Measurements from ENCODE around the gene ELP2. TPM values are rescaled to one million over a fixed set of nuclear protein-coding genes. Genes with fewer than 3 reads are reported as not detected.

The ELP2 gene
- polyA plus RNA-seq, 1 donor from 2014 or later: 83.6 TPM

DNA sequence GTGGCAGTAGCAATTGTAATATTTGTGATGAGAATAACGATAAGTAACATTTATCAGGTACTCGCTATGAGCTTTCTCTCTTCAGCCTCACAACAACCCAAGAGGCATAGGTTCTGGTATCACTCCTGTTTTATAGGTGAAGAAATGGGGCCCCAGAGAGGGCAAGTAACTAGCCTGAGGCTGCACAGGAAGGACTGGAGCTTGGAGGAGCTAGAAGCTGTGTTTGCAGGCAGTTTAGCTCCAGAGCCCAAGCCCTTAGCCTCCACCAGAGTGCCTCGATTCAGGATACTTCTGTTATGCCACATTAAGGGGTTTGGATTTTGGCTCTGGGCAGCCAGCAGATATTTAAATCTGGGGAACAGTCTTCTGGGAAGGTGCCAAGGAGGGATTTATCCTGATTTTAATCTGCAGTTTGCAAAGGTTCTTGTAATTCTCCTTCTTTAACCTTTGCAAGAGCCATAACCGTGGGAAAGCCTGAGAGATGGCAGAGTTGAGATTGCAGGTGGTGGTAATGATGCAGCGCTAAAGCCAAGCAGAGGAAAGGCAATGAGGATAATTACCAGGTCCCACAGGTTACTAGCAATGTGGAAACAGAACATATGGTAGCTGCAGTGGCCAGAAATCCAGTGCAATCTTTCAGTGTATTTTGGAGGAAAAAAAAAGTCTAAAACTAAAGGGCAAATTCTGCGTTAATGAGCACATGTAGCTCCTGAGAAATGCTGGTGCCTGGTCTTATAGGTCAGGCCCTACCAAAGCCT is 66.7 kb downstream of the ELP2 start:
- H3K9ac ChIP-seq (ENCODE audit: low read length): no peak overlapping the region
- no peaks in the 10 kb centered on the region for H3K27me3 ChIP-seq (ENCODE audit: insufficient read depth, low read depth, low read length)
- no peaks in the 10 kb centered on the region for H3K9me3 ChIP-seq (ENCODE audit: low read length)
- H3K4me3 ChIP-seq (ENCODE audit: low read length): no peak overlapping the region
- H3K4me2 ChIP-seq (ENCODE audit: low read length): no peak overlapping the region
- no peak overlapping the region for H3K27ac ChIP-seq (ENCODE audit: low read length)
- no peak for TF ChIP-seq MXI1 (conservative IDR thresholded peaks at IDR 0.05; ENCODE audit: poor library complexity, severe bottlenecking)
- TF ChIP-seq, protein P1, sequence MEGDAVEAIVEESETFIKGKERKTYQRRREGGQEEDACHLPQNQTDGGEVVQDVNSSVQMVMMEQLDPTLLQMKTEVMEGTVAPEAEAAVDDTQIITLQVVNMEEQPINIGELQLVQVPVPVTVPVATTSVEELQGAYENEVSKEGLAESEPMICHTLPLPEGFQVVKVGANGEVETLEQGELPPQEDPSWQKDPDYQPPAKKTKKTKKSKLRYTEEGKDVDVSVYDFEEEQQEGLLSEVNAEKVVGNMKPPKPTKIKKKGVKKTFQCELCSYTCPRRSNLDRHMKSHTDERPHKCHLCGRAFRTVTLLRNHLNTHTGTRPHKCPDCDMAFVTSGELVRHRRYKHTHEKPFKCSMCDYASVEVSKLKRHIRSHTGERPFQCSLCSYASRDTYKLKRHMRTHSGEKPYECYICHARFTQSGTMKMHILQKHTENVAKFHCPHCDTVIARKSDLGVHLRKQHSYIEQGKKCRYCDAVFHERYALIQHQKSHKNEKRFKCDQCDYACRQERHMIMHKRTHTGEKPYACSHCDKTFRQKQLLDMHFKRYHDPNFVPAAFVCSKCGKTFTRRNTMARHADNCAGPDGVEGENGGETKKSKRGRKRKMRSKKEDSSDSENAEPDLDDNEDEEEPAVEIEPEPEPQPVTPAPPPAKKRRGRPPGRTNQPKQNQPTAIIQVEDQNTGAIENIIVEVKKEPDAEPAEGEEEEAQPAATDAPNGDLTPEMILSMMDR (IDR thresholded peaks at IDR 0.05; ENCODE audit: poor library complexity, severe bottlenecking): no peak
- TF ChIP-seq, protein P2, sequence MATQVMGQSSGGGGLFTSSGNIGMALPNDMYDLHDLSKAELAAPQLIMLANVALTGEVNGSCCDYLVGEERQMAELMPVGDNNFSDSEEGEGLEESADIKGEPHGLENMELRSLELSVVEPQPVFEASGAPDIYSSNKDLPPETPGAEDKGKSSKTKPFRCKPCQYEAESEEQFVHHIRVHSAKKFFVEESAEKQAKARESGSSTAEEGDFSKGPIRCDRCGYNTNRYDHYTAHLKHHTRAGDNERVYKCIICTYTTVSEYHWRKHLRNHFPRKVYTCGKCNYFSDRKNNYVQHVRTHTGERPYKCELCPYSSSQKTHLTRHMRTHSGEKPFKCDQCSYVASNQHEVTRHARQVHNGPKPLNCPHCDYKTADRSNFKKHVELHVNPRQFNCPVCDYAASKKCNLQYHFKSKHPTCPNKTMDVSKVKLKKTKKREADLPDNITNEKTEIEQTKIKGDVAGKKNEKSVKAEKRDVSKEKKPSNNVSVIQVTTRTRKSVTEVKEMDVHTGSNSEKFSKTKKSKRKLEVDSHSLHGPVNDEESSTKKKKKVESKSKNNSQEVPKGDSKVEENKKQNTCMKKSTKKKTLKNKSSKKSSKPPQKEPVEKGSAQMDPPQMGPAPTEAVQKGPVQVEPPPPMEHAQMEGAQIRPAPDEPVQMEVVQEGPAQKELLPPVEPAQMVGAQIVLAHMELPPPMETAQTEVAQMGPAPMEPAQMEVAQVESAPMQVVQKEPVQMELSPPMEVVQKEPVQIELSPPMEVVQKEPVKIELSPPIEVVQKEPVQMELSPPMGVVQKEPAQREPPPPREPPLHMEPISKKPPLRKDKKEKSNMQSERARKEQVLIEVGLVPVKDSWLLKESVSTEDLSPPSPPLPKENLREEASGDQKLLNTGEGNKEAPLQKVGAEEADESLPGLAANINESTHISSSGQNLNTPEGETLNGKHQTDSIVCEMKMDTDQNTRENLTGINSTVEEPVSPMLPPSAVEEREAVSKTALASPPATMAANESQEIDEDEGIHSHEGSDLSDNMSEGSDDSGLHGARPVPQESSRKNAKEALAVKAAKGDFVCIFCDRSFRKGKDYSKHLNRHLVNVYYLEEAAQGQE (IDR thresholded peaks at IDR 0.05; ENCODE audit: borderline replicate concordance): no peak
- no peak for TF ChIP-seq RAD21 (conservative IDR thresholded peaks at IDR 0.05)
- no peak for TF ChIP-seq POLR2AphosphoS5 (IDR thresholded peaks at IDR 0.05)
- no peak for TF ChIP-seq EZH2 (IDR thresholded peaks at IDR 0.05; ENCODE audit: borderline replicate concordance, insufficient read depth, low read length, poor library complexity, severe bottlenecking)
- TF ChIP-seq SMC3 (conservative IDR thresholded peaks at IDR 0.05; ENCODE audit: poor library complexity): no peak
- TF ChIP-seq EP300 (conservative IDR thresholded peaks at IDR 0.05; ENCODE audit: poor library complexity, severe bottlenecking): no peak
- TF ChIP-seq TAF1 (IDR thresholded peaks at IDR 0.05; ENCODE audit: low read depth): no peak
- no peaks in the 10 kb centered on the region for H3K79me2 ChIP-seq (replicated peaks; ENCODE audit: insufficient read depth, low read length)
- H4K20me1 ChIP-seq (ENCODE audit: insufficient read depth): no peaks in the 10 kb centered on the region
- no peak overlapping the region for H2AFZ ChIP-seq (ENCODE audit: low read depth, low read length)
- H3K9me2 ChIP-seq (ENCODE audit: insufficient read depth, low read length): no peaks in the 10 kb centered on the region
- no peaks in the 10 kb centered on the region for H3K36me3 ChIP-seq (ENCODE audit: insufficient read depth, low read length)
- H3F3A ChIP-seq (ENCODE audit: insufficient read depth, low read length, poor library complexity, severe bottlenecking): no peaks in the 10 kb centered on the region

DNA sequence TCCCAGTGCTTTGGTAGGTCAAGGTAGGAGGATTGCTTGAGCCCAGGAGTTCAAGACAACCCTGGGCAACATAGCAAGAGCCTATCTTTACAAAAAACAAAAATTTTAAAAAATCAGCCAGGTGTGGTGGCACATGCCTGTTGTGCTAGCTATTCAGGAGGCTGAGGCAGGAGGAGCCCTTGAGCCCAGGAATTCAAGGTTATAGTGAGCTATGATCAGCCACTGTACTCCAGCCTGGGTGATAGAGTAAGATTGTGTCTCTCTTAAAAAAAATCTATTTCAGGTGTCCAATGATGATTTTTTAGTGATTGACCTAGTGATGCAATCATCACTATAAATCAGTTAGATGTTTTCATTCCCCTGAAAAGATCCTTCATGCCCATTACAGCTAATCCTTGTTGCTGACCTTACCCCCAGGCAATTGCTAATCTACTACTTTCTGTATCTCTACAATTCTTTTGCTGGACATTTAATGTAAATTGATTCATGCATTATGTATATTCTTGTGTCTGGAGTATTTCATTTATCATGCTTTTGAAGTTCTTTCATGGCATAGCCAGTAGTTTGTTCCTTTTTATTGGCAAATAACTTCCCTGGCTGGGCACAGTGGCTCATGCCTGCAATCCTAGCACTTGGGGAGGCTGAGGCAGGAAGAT is 67.9 kb downstream of the ELP2 start:
- Histone ChIP-seq H3K36me3 (ENCODE audit: insufficient read depth, low read length) (no peaks in the 10 kb centered on the region), H2AFZ (ENCODE audit: low read depth, low read length) (no peak overlapping the region), H3F3A (ENCODE audit: insufficient read depth, low read length, poor library complexity, severe bottlenecking) (no peaks in the 10 kb centered on the region), H3K4me2 (ENCODE audit: low read length) (no peak overlapping the region), H3K9me2 (ENCODE audit: insufficient read depth, low read length) (no peaks in the 10 kb centered on the region), H3K27ac (ENCODE audit: low read length) (no peak overlapping the region), H3K27me3 (ENCODE audit: insufficient read depth, low read depth, low read length) (no peaks in the 10 kb centered on the region), H3K79me2 (replicated peaks; ENCODE audit: insufficient read depth, low read length) (no peaks in the 10 kb centered on the region), H3K4me3 (ENCODE audit: low read length) (no peak overlapping the region), H3K9ac (ENCODE audit: low read length) (no peak overlapping the region), H3K9me3 (ENCODE audit: low read length) (no peaks in the 10 kb centered on the region), H4K20me1 (ENCODE audit: insufficient read depth) (no peaks in the 10 kb centered on the region)
- TF ChIP-seq EP300 (conservative IDR thresholded peaks at IDR 0.05; ENCODE audit: poor library complexity, severe bottlenecking) (no peak), MXI1 (conservative IDR thresholded peaks at IDR 0.05; ENCODE audit: poor library complexity, severe bottlenecking) (no peak), SMC3 (conservative IDR thresholded peaks at IDR 0.05; ENCODE audit: poor library complexity) (no peak)
- TF ChIP-seq, protein P2 (IDR thresholded peaks at IDR 0.05; ENCODE audit: borderline replicate concordance): no peak

Data from neural cell (in vitro differentiated cells).